HepG2 (cell line): Measurements from ENCODE around the gene EML2. TPM values are rescaled to one million over a fixed set of nuclear protein-coding genes. Genes with fewer than 3 reads are reported as not detected.

ENCODE experiments used
- AGO2 ChIP-seq: fragments of 200-400 bp; formaldehyde crosslinking; optimal IDR thresholded peaks from 2 replicates; pipeline ENCODE3; 2017; ENCODE audit warnings: mild to moderate bottlenecking, low read depth, low read length, moderate library complexity
- AKAP8 ChIP-seq: sonication (generic); formaldehyde crosslinking; IDR thresholded peaks from 2 replicates; pipeline ENCODE4 v1.5.1; 2020; ENCODE audit warnings: mild to moderate bottlenecking, missing genetic modification reagents
- CREB1 ChIP-seq, 2 experiments: fragments of 450-650 bp in 1 of 2; IDR thresholded peaks; 2 replicates each; pipeline ENCODE4 v1.6.1; 2016 to 2017; ENCODE audit warnings: control low read depth in 1 of 2, mild to moderate bottlenecking in 1 of 2, missing compliant biosample characterization in 1 of 2, missing genetic modification characterization in 1 of 2
- GATAD2A ChIP-seq: IDR thresholded peaks from 2 replicates; pipeline ENCODE4 v1.6.1; 2016
- HOMEZ ChIP-seq: IDR thresholded peaks from 2 replicates; pipeline ENCODE4 v1.6.1; 2016; ENCODE audit warnings: low read depth
- KDM5B ChIP-seq: sonication (generic); formaldehyde crosslinking; IDR thresholded peaks from 2 replicates; pipeline ENCODE4 v1.4.0; 2020; ENCODE audit warnings: missing genetic modification reagents, mild to moderate bottlenecking, borderline replicate concordance
- KDM6A ChIP-seq: IDR thresholded peaks from 2 replicates; pipeline ENCODE4 v1.6.1; 2016; ENCODE audit warnings: low read depth
- KMT2B ChIP-seq: IDR thresholded peaks from 2 replicates; pipeline ENCODE4 v1.6.1; 2016; ENCODE audit warnings: missing genetic modification reagents, missing compliant biosample characterization
- MEIS1 ChIP-seq: sonication (generic); formaldehyde crosslinking; IDR thresholded peaks from 2 replicates; pipeline ENCODE4 v1.9.0; 2021; ENCODE audit warnings: mild to moderate bottlenecking, missing genetic modification reagents, moderate library complexity, borderline replicate concordance
- MIER2 ChIP-seq: IDR thresholded peaks from 2 replicates; pipeline ENCODE4 v1.6.1; 2016; ENCODE audit warnings: missing biosample characterization, missing genetic modification reagents
- MXI1 ChIP-seq: IDR thresholded peaks from 3 replicates; pipeline ENCODE4 v1.6.1; 2012; ENCODE audit warnings: low read depth, low read length, inconsistent platforms, borderline replicate concordance
- NR0B2 ChIP-seq: sonication (generic); formaldehyde crosslinking; IDR thresholded peaks from 2 replicates; pipeline ENCODE4 v1.4.0; 2020; ENCODE audit warnings: mild to moderate bottlenecking, missing genetic modification reagents
- SIX1 ChIP-seq: sonication (generic); formaldehyde crosslinking; IDR thresholded peaks from 2 replicates; pipeline ENCODE4 v1.4.0; 2020; ENCODE audit warnings: missing genetic modification reagents, borderline replicate concordance
- TEAD3 ChIP-seq: optimal IDR thresholded peaks from 2 replicates; pipeline ENCODE3; 2016; ENCODE audit warnings: borderline replicate concordance
- ZEB1 ChIP-seq: IDR thresholded peaks from 2 replicates; pipeline ENCODE4 v1.6.1; 2012; ENCODE audit warnings: mild to moderate bottlenecking, low read depth, inconsistent platforms; ENCODE audit not compliant: insufficient replicate concordance
- ZFP91 ChIP-seq: sonication (generic); formaldehyde crosslinking; IDR thresholded peaks from 2 replicates; pipeline ENCODE4 v1.9.0; 2022; ENCODE audit warnings: missing genetic modification reagents, mild to moderate bottlenecking, borderline replicate concordance
- ZFX ChIP-seq: sonication (generic); formaldehyde crosslinking; IDR thresholded peaks from 2 replicates; pipeline ENCODE4 v1.4.0; 2020; ENCODE audit warnings: mild to moderate bottlenecking, low read depth, missing genetic modification reagents, moderate library complexity
- ZNF18 ChIP-seq: sonication (generic); formaldehyde crosslinking; IDR thresholded peaks from 2 replicates; pipeline ENCODE4 v1.8.0; 2022; ENCODE audit warnings: mild to moderate bottlenecking, missing genetic modification reagents; ENCODE audit not compliant: insufficient replicate concordance
- ZNF331 ChIP-seq: sonication (generic); formaldehyde crosslinking; IDR thresholded peaks from 2 replicates; pipeline ENCODE4 v1.4.0; 2020; ENCODE audit warnings: missing genetic modification reagents
- ZNF33B ChIP-seq: sonication (generic); formaldehyde crosslinking; IDR thresholded peaks from 2 replicates; pipeline ENCODE4 v1.5.1; 2020; ENCODE audit warnings: mild to moderate bottlenecking, missing genetic modification reagents
- ZNF503 ChIP-seq: sonication (generic); formaldehyde crosslinking; IDR thresholded peaks from 2 replicates; pipeline ENCODE4 v1.4.0; 2020; ENCODE audit warnings: missing genetic modification reagents
- ZNF577 ChIP-seq: sonication (generic); formaldehyde crosslinking; IDR thresholded peaks from 2 replicates; pipeline ENCODE4 v1.4.0; 2020; ENCODE audit warnings: mild to moderate bottlenecking, low read depth, missing genetic modification reagents, borderline replicate concordance
- polyA plus RNA-seq, 8 experiments: library from polyadenylated mRNA; depleted of rRNA in 3 of 8; stranded (reverse) in 7 of 8; unstranded in 1 of 8; fragments of >200 nt; fragmentation: Illumina TruSeq in 4 of 8; extraction: Trizol in 4 of 8; gene quantifications; 2 replicates each; pipeline versions ENCODE4 v1.2.1 to v1.2.3, GENCODE V29; 2011 to 2016; ENCODE audit warnings: low read depth in 4 of 8, missing spikeins in 1 of 8, mixed read lengths in 1 of 8; ENCODE audit not compliant: insufficient read depth in 1 of 8
- total RNA-seq, 5 experiments: library from RNA; depleted of rRNA; stranded (reverse); fragments of >200 nt; fragmentation: Illumina TruSeq; extraction: Trizol; gene quantifications; 2 replicates each; pipeline ENCODE4 v1.2.3, GENCODE V29; 2016; ENCODE audit warnings: low read depth in 1 of 5

Gene EML2
- total and polyA plus RNA-seq, 2 of the 13 experiments (the other 11 are each of a cell fraction or from before 2014, with no cell fraction given) = 7.3 to 12.9 TPM

GRCh38 chr19:45577111-45577905, 61.9 kb downstream of the EML2 start (continued):
- TF ChIP-seq CREB1 (IDR thresholded peaks at IDR 0.05) = no peak
- peak; percentile 46; the same call in 1 of the 2 replicates for TF ChIP-seq CREB1 (CRISPR knock-in tag; IDR thresholded peaks at IDR 0.05)
- peak; percentile 20; the same call in 1 of the 2 replicates for TF ChIP-seq ZFX (CRISPR knock-in tag)
- TF ChIP-seq MIER2 (CRISPR knock-in tag) = no peak
- TF ChIP-seq KDM5B (CRISPR knock-in tag) = no peak
- TF ChIP-seq MEIS1 (CRISPR knock-in tag) = 0 out of 2 replicates have a peak, but pooled peaks have one; percentile 44
- peak; percentile 37 for TF ChIP-seq ZEB1
- TF ChIP-seq AGO2 = no peak
- peak; percentile 17; the same call in 1 of the 2 replicates for TF ChIP-seq HOMEZ (CRISPR knock-in tag)
- peak; percentile 53; the same call in 1 of the 2 replicates for TF ChIP-seq GATAD2A (CRISPR knock-in tag)
- TF ChIP-seq KMT2B (CRISPR knock-in tag) = no peak
- no peak for TF ChIP-seq ZFP91
- TF ChIP-seq AKAP8 (CRISPR knock-in tag) = no peak
- TF ChIP-seq KDM6A (CRISPR knock-in tag) = peak; percentile 54; the same call in 1 of the 2 replicates
- TF ChIP-seq TEAD3 (CRISPR knock-in tag) = peak; percentile 67
- peak; percentile 31 for TF ChIP-seq ZNF18 (CRISPR knock-in tag)
- peak; percentile 9; the same call in 1 of the 2 replicates for TF ChIP-seq ZNF331 (CRISPR knock-in tag)
- TF ChIP-seq ZNF503 (CRISPR knock-in tag) = no peak
- 0 out of 3 replicates have a peak, but pooled peaks have one; percentile 17 for TF ChIP-seq MXI1
- TF ChIP-seq ZNF577 = no peak
- TF ChIP-seq ZNF33B (CRISPR knock-in tag) = no peak
- TF ChIP-seq NR0B2 (CRISPR knock-in tag) = no peak
- TF ChIP-seq SIX1 (CRISPR knock-in tag) = no peak
